Measurements from ENCODE around the gene MDN1. TPM values are rescaled to one million over a fixed set of nuclear protein-coding genes. Genes with fewer than 3 reads are reported as not detected.

MDN1 gene
- total RNA-seq, 1 experiment from 2014 or later = 117 TPM

DNA sequence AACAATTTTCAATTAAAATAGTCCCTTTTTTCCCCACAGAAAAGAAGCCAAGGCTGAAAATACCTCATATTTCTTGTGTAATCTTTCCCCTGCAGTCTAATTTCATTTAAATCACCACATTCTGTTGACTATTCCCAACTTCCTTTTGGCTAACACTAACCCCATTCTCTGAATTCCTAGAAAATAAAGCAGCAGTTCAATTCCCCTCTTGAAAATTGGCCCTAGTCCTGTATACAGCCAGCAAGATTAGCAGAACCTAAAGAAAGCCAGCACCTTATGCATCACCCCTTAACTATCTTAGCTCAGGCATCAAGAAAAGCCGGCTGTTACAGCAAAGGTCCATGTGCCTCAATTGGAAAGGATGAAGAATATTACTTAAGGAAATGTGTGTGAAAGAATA, 69.7 kb downstream of the MDN1 start:
- TF ChIP-seq, protein P1, sequence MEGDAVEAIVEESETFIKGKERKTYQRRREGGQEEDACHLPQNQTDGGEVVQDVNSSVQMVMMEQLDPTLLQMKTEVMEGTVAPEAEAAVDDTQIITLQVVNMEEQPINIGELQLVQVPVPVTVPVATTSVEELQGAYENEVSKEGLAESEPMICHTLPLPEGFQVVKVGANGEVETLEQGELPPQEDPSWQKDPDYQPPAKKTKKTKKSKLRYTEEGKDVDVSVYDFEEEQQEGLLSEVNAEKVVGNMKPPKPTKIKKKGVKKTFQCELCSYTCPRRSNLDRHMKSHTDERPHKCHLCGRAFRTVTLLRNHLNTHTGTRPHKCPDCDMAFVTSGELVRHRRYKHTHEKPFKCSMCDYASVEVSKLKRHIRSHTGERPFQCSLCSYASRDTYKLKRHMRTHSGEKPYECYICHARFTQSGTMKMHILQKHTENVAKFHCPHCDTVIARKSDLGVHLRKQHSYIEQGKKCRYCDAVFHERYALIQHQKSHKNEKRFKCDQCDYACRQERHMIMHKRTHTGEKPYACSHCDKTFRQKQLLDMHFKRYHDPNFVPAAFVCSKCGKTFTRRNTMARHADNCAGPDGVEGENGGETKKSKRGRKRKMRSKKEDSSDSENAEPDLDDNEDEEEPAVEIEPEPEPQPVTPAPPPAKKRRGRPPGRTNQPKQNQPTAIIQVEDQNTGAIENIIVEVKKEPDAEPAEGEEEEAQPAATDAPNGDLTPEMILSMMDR (conservative IDR thresholded peaks at IDR 0.05) = no peak
- no peak overlapping the region for H3K23ac ChIP-seq (ENCODE audit: insufficient read length, low read depth, low read length)
- no peaks in the 10 kb centered on the region for H3K9me3 ChIP-seq (ENCODE audit: control insufficient read depth, low read depth, low read length)
- no peaks in the 10 kb centered on the region for H3K27me3 ChIP-seq (ENCODE audit: insufficient read depth, low read length)
- H2AK5ac ChIP-seq (ENCODE audit: insufficient read length, low read length) = no peak overlapping the region
- no peak overlapping the region for H2AFZ ChIP-seq (ENCODE audit: low read length)
- no peaks in the 10 kb centered on the region for H4K20me1 ChIP-seq (ENCODE audit: control insufficient read depth, insufficient read depth, insufficient read length)
- DNase-seq = no peak
- H2BK5ac ChIP-seq (ENCODE audit: insufficient read length, low read length) = no peak overlapping the region
- no peaks in the 10 kb centered on the region; the same call in 1 of the 2 replicates for H3K4me1 ChIP-seq (ENCODE audit: insufficient read depth, low read length)
- H2BK20ac ChIP-seq (ENCODE audit: low read depth, low read length, poor library complexity, severe bottlenecking) = no peak overlapping the region
- no CpG with 5 or more reads among the region's 1 CpG for WGBS (ENCODE audit: extremely low coverage, insufficient read length, low lambda C conversion rate)
- no peak overlapping the region for H3K4me2 ChIP-seq (ENCODE audit: insufficient read depth, insufficient read length, low read length)
- no peaks in the 10 kb centered on the region for H3K9me3 Mint-ChIP-seq
- H3K14ac ChIP-seq (ENCODE audit: insufficient read depth, low read length) = no peak overlapping the region
- no peak overlapping the region for H3K4ac ChIP-seq (ENCODE audit: low read depth, low read length)
- H3K27ac Mint-ChIP-seq = peak overlapping the region in 1 of 3 experiments; percentile 11; a peak in 2 of 7 replicates
- H3K79me2 ChIP-seq (ENCODE audit: insufficient read depth, low read length) = no peaks in the 10 kb centered on the region; the same call in 1 of the 2 replicates
- no peak overlapping the region for H2BK120ac ChIP-seq (ENCODE audit: low read depth, low read length, poor library complexity, severe bottlenecking)
- H3K23me2 ChIP-seq (ENCODE audit: insufficient read length, low read depth, low read length, poor library complexity, severe bottlenecking) = no peaks in the 10 kb centered on the region
- peaks cover 68 to 90% (median 88%) of the 10 kb centered on the region in 3 experiments for H3K36me3 Mint-ChIP-seq (ENCODE audit: insufficient read depth in 1 of 3, low read depth in 3 of 3)
- no peak overlapping the region for H3K56ac ChIP-seq (ENCODE audit: insufficient read length, low read depth, low read length)
- H3K18ac ChIP-seq (ENCODE audit: insufficient read length, low read depth, low read length) = no peak overlapping the region
- peak overlapping the region; percentile 46 for H3K27ac ChIP-seq (ENCODE audit: insufficient read length, low read depth, low read length)
- H3K27me3 Mint-ChIP-seq (ENCODE audit: low read depth) = no peaks in the 10 kb centered on the region
- H4K91ac ChIP-seq (ENCODE audit: insufficient read length, low read depth, low read length) = no peak overlapping the region
- no peak overlapping the region for H3T11ph ChIP-seq (ENCODE audit: low read length)
- H2BK12ac ChIP-seq (ENCODE audit: insufficient read length, low read depth, low read length) = no peak overlapping the region
- no peak overlapping the region for H2BK15ac ChIP-seq (ENCODE audit: low read depth, low read length)
- H3K9ac ChIP-seq (ENCODE audit: extremely low read depth, insufficient read length, low read length) = no peak overlapping the region
- H3K79me1 ChIP-seq (ENCODE audit: insufficient read depth, low read depth, low read length, poor library complexity, severe bottlenecking) = no peaks in the 10 kb centered on the region
- H3K4me1 Mint-ChIP-seq = peaks cover 3 to 4% of the 10 kb centered on the region in 2 experiments; a peak in 2 of 4 replicates
- no peak overlapping the region for H4K5ac ChIP-seq (ENCODE audit: insufficient read length, low read depth, low read length)
- no peak overlapping the region for H4K8ac ChIP-seq (replicated peaks; ENCODE audit: insufficient read length, low read depth, low read length)
- H3K4me3 Mint-ChIP-seq = no peak overlapping the region
